Cardiac muscle cell (in vitro differentiated cells and primary cell): ENCODE measurements around the gene SVBP. TPM values are rescaled to one million over a fixed set of nuclear protein-coding genes. Genes with fewer than 3 reads are reported as not detected.
A peak's percentile ranks its signal among the peaks of the same experiment; 100 is the strongest.
"Not testable (repeated sequence)": the region's sequence is repeated elsewhere in the genome, so short reads cannot be mapped to it uniquely, and the experiment has no call there.

Experiments
- DNase-seq, 2 donors: peaks; one replicate each; pipeline versions ENCODE4 v3.0.0 to v3.0.0-alpha.2; 2010 to 2017; ENCODE audit warnings: low read depth in 1 of 2, low spot score in 1 of 2
- H3K27ac ChIP-seq: fragments of 200-600 bp; sonication (generic); 2 replicates; pipeline ENCODE4 v1.5.1; 2016
- H3K27me3 ChIP-seq: fragments of 200-600 bp; sonication (generic); 2 replicates; pipeline ENCODE4 v1.6.0; 2016; ENCODE audit warnings: control low read depth
- H3K36me3 ChIP-seq: fragments of 200-600 bp; sonication (generic); 2 replicates; pipeline ENCODE4 v1.5.1; 2016; ENCODE audit warnings: control low read depth
- H3K4me1 ChIP-seq: fragments of 200-600 bp; sonication (generic); 2 replicates; pipeline ENCODE4 v1.8.1; 2017; ENCODE audit warnings: low read depth, mild to moderate bottlenecking, mixed run types
- H3K4me3 ChIP-seq: fragments of 200-600 bp; sonication (generic); 2 replicates; pipeline ENCODE4 v1.5.1; 2016; ENCODE audit warnings: mild to moderate bottlenecking
- H3K9me3 ChIP-seq: fragments of 200-600 bp; sonication (generic); 2 replicates; pipeline ENCODE4 v1.5.1; 2017; ENCODE audit warnings: low read depth, mild to moderate bottlenecking, control low read depth
- polyA plus RNA-seq: library from polyadenylated mRNA; unstranded; fragments of >200 nt; fragmentation: Nextera tagmentation; extraction: Ambion mirVana; gene quantifications from 2 replicates; pipeline ENCODE4 v1.2.1, GENCODE V29; 2016
- total RNA-seq: library from RNA; depleted of rRNA; stranded (reverse); fragments of >200 nt; gene quantifications from 2 replicates; pipeline ENCODE4 v1.2.3, GENCODE V29; 2016
- TF ChIP-seq, protein P1 (sequence below): IDR thresholded peaks from 2 replicates; pipeline ENCODE4 v1.5.1; 2012; ENCODE audit warnings: low read depth, mild to moderate bottlenecking, low read length

The SVBP gene, protein sequence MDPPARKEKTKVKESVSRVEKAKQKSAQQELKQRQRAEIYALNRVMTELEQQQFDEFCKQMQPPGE
- total RNA-seq = 28.8 and 35.6 TPM in 2 replicates
- 67.8 and 73.1 TPM in 2 replicates for polyA plus RNA-seq

DNA sequence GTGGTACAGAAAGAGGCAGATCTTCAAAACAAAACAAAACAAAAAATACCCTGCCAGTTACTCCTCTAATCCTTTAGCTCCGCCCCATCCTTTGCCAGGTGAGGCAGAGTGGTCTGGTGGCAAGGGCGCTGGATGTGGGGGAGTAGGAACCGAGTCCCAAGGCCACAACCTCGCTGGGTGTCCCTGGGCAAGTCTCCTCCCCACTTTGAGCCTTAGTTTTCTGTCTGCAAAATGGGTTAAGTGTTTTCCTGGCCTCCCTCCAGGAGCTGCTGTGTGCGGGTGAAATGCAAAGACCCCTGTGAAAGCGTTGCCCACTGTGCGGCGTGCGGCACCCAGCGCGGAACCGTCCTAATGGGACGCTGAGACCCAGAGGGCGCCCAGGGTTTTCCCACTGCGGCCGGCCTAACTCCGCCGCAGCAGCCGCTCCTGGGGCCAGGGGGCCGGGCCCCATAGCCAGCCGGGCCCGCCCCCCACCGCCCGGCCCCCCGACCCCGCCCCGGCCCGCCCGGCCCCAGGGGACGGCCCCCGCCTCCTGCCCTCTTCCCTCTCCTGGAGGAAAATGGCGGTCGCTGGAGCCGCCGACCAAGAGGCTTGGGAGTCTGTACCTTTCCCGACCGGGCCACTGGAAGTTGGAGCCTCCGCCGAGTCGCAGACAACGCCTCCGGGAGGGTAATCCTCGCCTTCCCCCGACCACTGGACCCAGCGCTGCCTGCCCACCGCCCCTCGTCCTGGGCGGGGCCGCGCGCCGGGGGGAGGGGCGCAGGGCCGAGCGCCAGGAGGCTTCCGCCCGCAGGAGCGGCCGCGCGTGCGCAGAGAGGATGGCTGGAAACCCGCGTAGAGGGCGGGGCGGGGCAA, at the start of gene SVBP, which contains the start of gene ERMAP:
Gene SVBP (minus strand): TSS at position 813 of the 855 bp plus-strand sequence. CDS start 853 bp downstream, outside the sequence.
Gene ERMAP (plus strand): TSS at position 538 of the 855 bp plus-strand sequence. CDS start 13,327 bp downstream, outside the sequence.
- DNase-seq = peak; percentile 90 to 96
- Histone ChIP-seq H3K9me3 (no peaks in the 10 kb centered on the region), H3K4me1 (peaks cover 10% of the 10 kb centered on the region), H3K27me3 (no peaks in the 10 kb centered on the region), H3K27ac (peak within 1 kb of the TSS; percentile 100), H3K36me3 (no peaks in the 10 kb centered on the region), H3K4me3 (peak within 1 kb of the TSS; percentile 82)
- TF ChIP-seq, protein P1, sequence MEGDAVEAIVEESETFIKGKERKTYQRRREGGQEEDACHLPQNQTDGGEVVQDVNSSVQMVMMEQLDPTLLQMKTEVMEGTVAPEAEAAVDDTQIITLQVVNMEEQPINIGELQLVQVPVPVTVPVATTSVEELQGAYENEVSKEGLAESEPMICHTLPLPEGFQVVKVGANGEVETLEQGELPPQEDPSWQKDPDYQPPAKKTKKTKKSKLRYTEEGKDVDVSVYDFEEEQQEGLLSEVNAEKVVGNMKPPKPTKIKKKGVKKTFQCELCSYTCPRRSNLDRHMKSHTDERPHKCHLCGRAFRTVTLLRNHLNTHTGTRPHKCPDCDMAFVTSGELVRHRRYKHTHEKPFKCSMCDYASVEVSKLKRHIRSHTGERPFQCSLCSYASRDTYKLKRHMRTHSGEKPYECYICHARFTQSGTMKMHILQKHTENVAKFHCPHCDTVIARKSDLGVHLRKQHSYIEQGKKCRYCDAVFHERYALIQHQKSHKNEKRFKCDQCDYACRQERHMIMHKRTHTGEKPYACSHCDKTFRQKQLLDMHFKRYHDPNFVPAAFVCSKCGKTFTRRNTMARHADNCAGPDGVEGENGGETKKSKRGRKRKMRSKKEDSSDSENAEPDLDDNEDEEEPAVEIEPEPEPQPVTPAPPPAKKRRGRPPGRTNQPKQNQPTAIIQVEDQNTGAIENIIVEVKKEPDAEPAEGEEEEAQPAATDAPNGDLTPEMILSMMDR = no peak

DNA sequence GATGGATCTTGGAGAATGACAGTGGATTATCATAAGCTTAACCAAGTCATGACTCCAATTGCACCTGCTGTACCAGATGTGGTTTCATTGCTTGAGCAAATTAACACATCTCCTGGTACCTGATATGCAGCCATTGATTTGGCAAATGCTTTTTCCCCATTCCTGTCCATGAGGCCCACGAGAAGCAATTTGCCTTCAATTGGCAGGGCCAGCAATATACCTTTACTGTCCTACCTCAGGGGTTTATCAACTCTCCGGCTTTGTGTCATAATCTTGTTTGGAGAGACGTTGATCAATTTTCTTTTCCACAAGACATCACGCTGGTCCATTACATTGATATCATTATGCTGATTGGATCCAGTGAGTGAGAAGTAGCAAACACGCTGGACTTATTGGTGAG, 49.4 kb upstream of the SVBP start:
- H3K36me3 ChIP-seq = no peaks in the 10 kb centered on the region
- H3K9me3 ChIP-seq = no peaks in the 10 kb centered on the region
- TF ChIP-seq, protein P1 = no peak
- no peak overlapping the region for H3K4me3 ChIP-seq
- no peaks in the 10 kb centered on the region for H3K4me1 ChIP-seq
- no peak overlapping the region for H3K27ac ChIP-seq
- DNase-seq = no peak
- no peaks in the 10 kb centered on the region for H3K27me3 ChIP-seq

DNA sequence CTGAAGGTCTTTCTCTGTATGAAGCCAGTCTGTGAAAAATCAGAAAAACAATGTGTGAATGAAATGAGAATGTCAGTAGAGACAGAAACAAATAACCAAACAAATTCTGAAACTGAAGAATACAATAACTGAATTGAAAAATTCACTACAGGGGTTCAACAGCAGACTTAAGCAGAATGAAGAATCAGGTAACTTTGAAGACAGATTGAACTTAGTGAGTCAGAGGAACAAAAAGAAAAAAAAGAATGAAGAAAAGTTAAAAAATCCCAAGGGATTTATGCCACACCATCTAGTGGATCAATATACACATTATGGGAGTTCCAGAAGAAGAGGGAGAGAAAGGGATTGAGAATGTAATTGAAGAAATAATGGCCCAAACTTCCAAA, 43.8 kb upstream of the SVBP start:
- Histone ChIP-seq H3K27me3 (no peaks in the 10 kb centered on the region), H3K36me3 (no peaks in the 10 kb centered on the region), H3K9me3 (no peaks in the 10 kb centered on the region), H3K27ac (no peak overlapping the region), H3K4me1 (no peaks in the 10 kb centered on the region), H3K4me3 (no peak overlapping the region)
- DNase-seq = no peak
- TF ChIP-seq, protein P1 = no peak

DNA sequence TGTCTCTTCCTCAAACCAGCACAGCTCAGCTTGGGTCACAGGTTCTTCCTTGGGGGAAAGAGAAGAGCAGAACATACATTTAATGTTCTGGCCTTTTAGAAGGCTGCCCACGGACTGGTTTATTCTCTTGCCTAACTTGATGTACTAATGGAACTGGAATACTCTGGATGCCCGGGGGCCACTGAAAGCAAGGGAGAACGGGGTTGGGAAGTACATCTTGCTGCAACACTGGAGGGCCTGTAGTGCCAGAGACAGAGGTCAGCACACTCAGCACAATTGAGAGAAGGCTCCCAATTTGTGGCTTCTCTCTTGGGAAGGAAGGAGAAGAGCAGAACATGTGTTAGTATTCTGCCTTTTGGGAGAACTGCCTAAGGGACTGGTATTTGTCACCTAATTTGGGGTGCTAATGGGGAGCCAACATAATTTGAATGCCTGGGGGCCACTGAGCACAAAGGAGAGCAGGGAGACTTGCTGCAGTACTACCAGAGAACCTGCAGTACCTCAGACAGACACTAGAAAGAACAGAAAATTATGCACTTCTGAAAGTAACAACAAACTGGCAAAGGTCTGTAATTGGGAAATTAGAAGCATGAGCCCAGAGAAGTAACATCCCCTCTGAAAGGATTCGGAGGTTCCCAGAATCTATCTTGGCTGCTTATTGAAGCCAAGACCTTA, 43.3 kb upstream of the SVBP start:
- Histone ChIP-seq H3K27me3 (no peaks in the 10 kb centered on the region), H3K36me3 (no peaks in the 10 kb centered on the region), H3K27ac (no peak overlapping the region), H3K4me1 (no peaks in the 10 kb centered on the region), H3K4me3 (no peak overlapping the region), H3K9me3 (no peaks in the 10 kb centered on the region)
- TF ChIP-seq, protein P1 = peak; percentile 7
- DNase-seq = no peak

DNA sequence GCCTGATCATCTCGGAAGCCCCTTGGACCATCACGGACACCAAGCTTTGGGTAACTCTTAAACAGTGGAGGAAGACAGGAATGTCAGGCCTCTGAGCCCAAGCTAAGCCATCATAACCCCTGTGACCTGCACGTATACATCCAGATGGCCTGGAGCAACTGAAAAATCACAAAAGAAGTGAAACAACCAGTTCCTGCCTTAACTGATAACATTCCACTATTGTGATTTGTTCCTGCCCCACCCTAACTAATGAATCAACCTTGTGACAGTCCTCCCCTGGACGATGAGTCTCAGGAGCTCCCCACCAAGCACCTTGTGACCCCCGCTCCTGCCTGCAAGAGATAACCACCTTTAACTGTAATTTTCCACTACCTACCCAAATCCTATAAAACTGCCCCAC, 42.2 kb upstream of the SVBP start:
- not testable (repeated sequence) for H3K9me3 ChIP-seq, H3K27me3 ChIP-seq, H3K4me3 ChIP-seq, H3K4me1 ChIP-seq, H3K36me3 ChIP-seq, H3K27ac ChIP-seq, DNase-seq

DNA sequence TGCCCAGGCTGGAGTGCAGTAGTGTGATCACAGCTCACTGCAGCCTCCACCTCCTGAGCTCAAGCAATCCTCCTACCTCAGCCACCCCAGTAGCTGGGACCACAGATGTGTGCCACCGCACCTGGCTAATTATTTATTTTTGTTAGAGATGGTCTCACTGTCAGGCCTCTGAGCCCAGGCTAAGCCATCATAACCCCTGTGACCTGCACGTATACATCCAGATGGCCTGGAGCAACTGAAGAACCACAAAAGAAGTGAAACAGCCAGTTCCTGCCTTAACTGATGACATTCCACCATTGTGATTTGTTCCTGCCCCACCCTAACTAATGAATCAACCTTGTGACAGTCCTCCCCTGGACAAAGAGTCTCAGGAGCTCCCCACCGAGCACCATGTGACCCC, 39.4 kb upstream of the SVBP start:
- not testable (repeated sequence) for H3K36me3 ChIP-seq, H3K27me3 ChIP-seq, H3K4me1 ChIP-seq, H3K9me3 ChIP-seq, H3K4me3 ChIP-seq, DNase-seq, H3K27ac ChIP-seq
